HCT116 (cell line): ENCODE measurements around the gene PSMD12. TPM values are rescaled to one million over a fixed set of nuclear protein-coding genes. Genes with fewer than 3 reads are reported as not detected.
A peak's percentile ranks its signal among the peaks of the same experiment; 100 is the strongest.

Experiments
- ATAC-seq: fragments of 200-7000 bp; cut with Tn5 transposase; 2 replicates; pipeline ENCODE4 v1.9.1; 2020; ENCODE audit warnings: mild to moderate bottlenecking, moderate library complexity
- BruUV-seq: library from RNA; stranded (reverse); fragments of 400-500 nt; replicated peaks from 2 replicates; lab custom pipeline; 2021; lab: Mats Ljungman, UMichigan
- CTCF ChIA-PET: fragments of 300-600 bp; sonication (Branson Sonifier 250); formaldehyde crosslinking; loops from one replicate; lab custom pipeline; 2021; ENCODE audit warnings: antibody characterized with exemption; lab: Charles Lee
- POLR2A ChIA-PET: fragments of 300-600, 350-600 bp; sonication (Branson Sonifier 250); formaldehyde crosslinking; loops from one replicate; lab custom pipeline; 2021; ENCODE audit warnings: antibody characterized with exemption; lab: Charles Lee
- RAD21 ChIA-PET, 2 experiments: fragments of 300-600 bp; sonication (Branson Sonifier 250); formaldehyde crosslinking; loops; one replicate each; lab custom pipeline; 2023; ENCODE audit warnings: low total read pairs in 2 of 2; ENCODE audit not compliant: uncharacterized antibody in 2 of 2, unreplicated experiment in 2 of 2, low non-redundant PET in 1 of 2; lab: Charles Lee
- DNase-seq: peaks from one replicate; pipeline ENCODE4 v3.0.0-alpha.2; 2010; ENCODE audit warnings: low read depth, low spot score
- H2AFZ ChIP-seq: fragments of 200-600 bp; shearing (Covaris generic), sonication (generic); 2 replicates; pipeline ENCODE4 v1.6.1; 2017; ENCODE audit warnings: low read depth, mixed run types, mixed read lengths, antibody characterized with exemption, low read length; ENCODE audit not compliant: poor library complexity, severe bottlenecking
- H3K27ac ChIP-seq: 2 replicates; pipeline ENCODE4 v1.5.1; 2012; ENCODE audit warnings: low read depth, low read length
- H3K27me3 ChIP-seq: fragments of 200-600 bp; sonication (generic); 2 replicates; pipeline ENCODE4 v1.6.1; 2016; ENCODE audit warnings: mixed run types, low read length, mixed read lengths; ENCODE audit not compliant: insufficient read depth
- H3K36me3 ChIP-seq, 2 experiments: fragments of 200-500 bp in 1 of 2; fragments of 200-600 bp in 1 of 2; sonication (Bioruptor generic) in 1 of 2; sonication (generic) in 1 of 2; 2 replicates each; pipeline versions ENCODE4 v1.5.1 to v1.6.1; 2014 to 2016; ENCODE audit warnings: low read length in 2 of 2, inconsistent platforms in 1 of 2, mixed read lengths in 1 of 2, mixed run types in 1 of 2; ENCODE audit not compliant: insufficient read depth in 2 of 2, control insufficient read depth in 1 of 2
- H3K4me1 ChIP-seq, 2 experiments: fragments of 200-600 bp in 1 of 2; sonication (generic) in 1 of 2; 2 replicates each; pipeline versions ENCODE4 v1.5.1 to v1.6.1; 2012 to 2017; ENCODE audit warnings: low read length in 2 of 2, inconsistent platforms in 1 of 2, mild to moderate bottlenecking in 1 of 2, mixed read lengths in 1 of 2, mixed run types in 1 of 2, moderate library complexity in 1 of 2; ENCODE audit not compliant: insufficient read depth in 2 of 2, control insufficient read depth in 1 of 2
- H3K4me2 ChIP-seq: fragments of 200-600 bp; sonication (generic); 2 replicates; pipeline ENCODE4 v1.6.1; 2017; ENCODE audit warnings: mixed run types, low read length, mixed read lengths
- H3K4me3 ChIP-seq, 2 experiments: fragments of 200-600 bp in 1 of 2; sonication (generic) in 1 of 2; replicated peaks in 1 of 2; 2 replicates each; pipeline ENCODE4 v1.5.1; 2011 to 2016; ENCODE audit warnings: low read length in 2 of 2, control low read depth in 1 of 2, low read depth in 1 of 2, mild to moderate bottlenecking in 1 of 2, mixed read lengths in 1 of 2, mixed run types in 1 of 2
- H3K79me2 ChIP-seq: fragments of 200-600 bp; sonication (generic); 2 replicates; pipeline ENCODE4 v1.6.1; 2017; ENCODE audit warnings: mild to moderate bottlenecking, mixed run types, low read length, moderate library complexity, mixed read lengths; ENCODE audit not compliant: insufficient read depth
- H3K9ac ChIP-seq: fragments of 200-600 bp; sonication (generic); 2 replicates; pipeline ENCODE4 v1.6.1; 2016; ENCODE audit warnings: low read length, mixed read lengths
- H3K9me2 ChIP-seq: fragments of 200-600 bp; sonication (generic), shearing (Covaris generic); 2 replicates; pipeline ENCODE4 v1.6.1; 2017; ENCODE audit warnings: mixed run types, mild to moderate bottlenecking, moderate library complexity; ENCODE audit not compliant: insufficient read depth
- H3K9me3 ChIP-seq, 2 experiments: fragments of 200-500 bp in 1 of 2; fragments of 200-600 bp in 1 of 2; sonication (Bioruptor generic) in 1 of 2; sonication (generic) in 1 of 2; 2 replicates each; pipeline ENCODE4 v1.6.1; 2014 to 2017; ENCODE audit warnings: low read length in 2 of 2, mixed read lengths in 2 of 2, inconsistent platforms in 1 of 2, low read depth in 1 of 2, mild to moderate bottlenecking in 1 of 2, mixed run types in 1 of 2, moderate library complexity in 1 of 2; ENCODE audit not compliant: control insufficient read depth in 1 of 2, insufficient read depth in 1 of 2
- H4K20me1 ChIP-seq: fragments of 200-600 bp; sonication (generic), shearing (Covaris generic); 2 replicates; pipeline ENCODE4 v1.6.1; 2017; ENCODE audit warnings: mixed run types, mild to moderate bottlenecking, moderate library complexity; ENCODE audit not compliant: insufficient read depth
- CBX3 ChIP-seq: IDR thresholded peaks from 2 replicates; pipeline ENCODE4 v1.6.1; 2012; ENCODE audit warnings: low read depth
- CEBPB ChIP-seq: IDR thresholded peaks from 2 replicates; pipeline ENCODE4 v1.6.1; 2012; ENCODE audit warnings: low read depth
- EGR1 ChIP-seq: IDR thresholded peaks from 2 replicates; pipeline ENCODE4 v1.6.1; 2012; ENCODE audit warnings: low read depth
- ELF1 ChIP-seq: IDR thresholded peaks from 2 replicates; pipeline ENCODE4 v1.6.1; 2012; ENCODE audit warnings: low read depth, borderline replicate concordance
- EZH2phosphoT487 ChIP-seq: fragments of 200-600 bp; IDR thresholded peaks from 2 replicates; pipeline ENCODE4 v1.6.1; 2018; ENCODE audit warnings: antibody characterized with exemption, borderline replicate concordance
- FOSL1 ChIP-seq: IDR thresholded peaks from 2 replicates; pipeline ENCODE4 v1.6.1; 2012; ENCODE audit warnings: low read depth
- MAX ChIP-seq: IDR thresholded peaks from 2 replicates; pipeline ENCODE4 v1.6.1; 2012
- POLR2A ChIP-seq: IDR thresholded peaks from 2 replicates; pipeline ENCODE4 v1.7.0; 2011; ENCODE audit warnings: borderline replicate concordance; ENCODE audit not compliant: insufficient read depth, insufficient read length; ENCODE audit errors: extremely low read depth
- POLR2AphosphoS5 ChIP-seq: IDR thresholded peaks from 2 replicates; pipeline ENCODE4 v1.6.1; 2011; ENCODE audit warnings: mild to moderate bottlenecking, low read depth, low read length, moderate library complexity
- SP1 ChIP-seq: IDR thresholded peaks from 2 replicates; pipeline ENCODE4 v1.6.1; 2012; ENCODE audit warnings: low read depth
- SRF ChIP-seq: IDR thresholded peaks from 2 replicates; pipeline ENCODE4 v1.6.1; 2012; ENCODE audit warnings: low read depth
- YY1 ChIP-seq: IDR thresholded peaks from 2 replicates; pipeline ENCODE4 v1.6.1; 2011; ENCODE audit warnings: low read length, low read depth, moderate library complexity, mild to moderate bottlenecking; ENCODE audit not compliant: insufficient replicate concordance; ENCODE audit errors: extremely low read depth
- ZFX ChIP-seq: fragments of 450-650 bp; IDR thresholded peaks from 2 replicates; pipeline ENCODE4 v1.6.1; 2017
- ZNF274 ChIP-seq: fragments of 200-500 bp; sonication (Bioruptor generic); IDR thresholded peaks from 2 replicates; pipeline ENCODE4 v1.6.1; 2014; ENCODE audit warnings: mild to moderate bottlenecking, low read depth, low read length, inconsistent platforms
- intact Hi-C: fragments of 100-400 bp; cut with micrococcal nuclease; formaldehyde crosslinking; loops from 2 replicates; pipeline ENCODE4 v1.10.0; 2022
- total RNA-seq: library from RNA; stranded (reverse); gene quantifications from one replicate; pipeline ENCODE4 v1.2.1, GENCODE V29; 2021; ENCODE audit not compliant: unreplicated experiment
- TF ChIP-seq, protein P1 (sequence below), 3 experiments: fragments of 200-600 bp in 1 of 3; sonication (generic) in 1 of 3; IDR thresholded peaks in 2 of 3; conservative IDR thresholded peaks in 1 of 3; 2 replicates each; pipeline ENCODE4 v1.5.1; 2012 to 2017; ENCODE audit warnings: low read depth in 2 of 3, low read length in 2 of 3, antibody characterized with exemption in 1 of 3, borderline replicate concordance in 1 of 3, control low read depth in 1 of 3, mild to moderate bottlenecking in 1 of 3, mixed read lengths in 1 of 3, mixed run types in 1 of 3, moderate library complexity in 1 of 3; ENCODE audit not compliant: insufficient read depth in 1 of 3
- TF ChIP-seq, protein P2 (sequence below): IDR thresholded peaks from 2 replicates; pipeline ENCODE4 v1.6.1; 2011; ENCODE audit warnings: mild to moderate bottlenecking, low read length, moderate library complexity; ENCODE audit not compliant: insufficient replicate concordance; ENCODE audit errors: extremely low read depth

The PSMD12 gene
- total RNA-seq, 1 experiment from 2014 or later: 115 TPM

- Histone ChIP-seq H3K9me2 (no peaks in the 10 kb centered on the region), H3K36me3 (peaks cover 7 to 24% of the 10 kb centered on the region in 2 experiments; a peak in 2 of 4 replicates), H3K4me3 (peak overlapping the region; percentile 93 to 97), H3K4me2 (peak overlapping the region; percentile 76), H3K79me2 (peaks cover 57% of the 10 kb centered on the region), H3K9me3 (no peaks in the 10 kb centered on the region), H3K9ac (peak overlapping the region; percentile 96), H3K27me3 (no peaks in the 10 kb centered on the region), H2AFZ (no peak overlapping the region), H4K20me1 (peaks cover 30% of the 10 kb centered on the region; the same call in 1 of the 2 replicates), H3K27ac (peak overlapping the region; percentile 77), H3K4me1 (peaks cover 10 to 19% of the 10 kb centered on the region in 2 experiments; a peak in 3 of 4 replicates)
- intact Hi-C loops: loop anchor here (10.0 kb wide), 1 partner anchor 651 kb away; no protein-coding TSS in a partner anchor
- ATAC-seq (peak; percentile 5), DNase-seq (no peak)
- ChIA-PET CTCF (no interaction called here), RAD21 (no interaction called here), POLR2A (interaction anchor here (0.6 to 2.0 kb wide), 2 partner anchors 10 to 75 kb away, joined by 3 to 6 read pairs; no protein-coding TSS in a partner anchor)
- BruUV-seq: no TSS peak
- no peak for TF ChIP-seq SRF
- TF ChIP-seq, protein P1, sequence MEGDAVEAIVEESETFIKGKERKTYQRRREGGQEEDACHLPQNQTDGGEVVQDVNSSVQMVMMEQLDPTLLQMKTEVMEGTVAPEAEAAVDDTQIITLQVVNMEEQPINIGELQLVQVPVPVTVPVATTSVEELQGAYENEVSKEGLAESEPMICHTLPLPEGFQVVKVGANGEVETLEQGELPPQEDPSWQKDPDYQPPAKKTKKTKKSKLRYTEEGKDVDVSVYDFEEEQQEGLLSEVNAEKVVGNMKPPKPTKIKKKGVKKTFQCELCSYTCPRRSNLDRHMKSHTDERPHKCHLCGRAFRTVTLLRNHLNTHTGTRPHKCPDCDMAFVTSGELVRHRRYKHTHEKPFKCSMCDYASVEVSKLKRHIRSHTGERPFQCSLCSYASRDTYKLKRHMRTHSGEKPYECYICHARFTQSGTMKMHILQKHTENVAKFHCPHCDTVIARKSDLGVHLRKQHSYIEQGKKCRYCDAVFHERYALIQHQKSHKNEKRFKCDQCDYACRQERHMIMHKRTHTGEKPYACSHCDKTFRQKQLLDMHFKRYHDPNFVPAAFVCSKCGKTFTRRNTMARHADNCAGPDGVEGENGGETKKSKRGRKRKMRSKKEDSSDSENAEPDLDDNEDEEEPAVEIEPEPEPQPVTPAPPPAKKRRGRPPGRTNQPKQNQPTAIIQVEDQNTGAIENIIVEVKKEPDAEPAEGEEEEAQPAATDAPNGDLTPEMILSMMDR (IDR thresholded peaks at IDR 0.05 in 2 of 3, conservative IDR thresholded peaks at IDR 0.05 in 1 of 3; ENCODE audit: borderline replicate concordance in 1 of 3, insufficient read depth in 1 of 3, low read depth in 2 of 3, low read length in 2 of 3): no peak
- TF ChIP-seq, protein P2, sequence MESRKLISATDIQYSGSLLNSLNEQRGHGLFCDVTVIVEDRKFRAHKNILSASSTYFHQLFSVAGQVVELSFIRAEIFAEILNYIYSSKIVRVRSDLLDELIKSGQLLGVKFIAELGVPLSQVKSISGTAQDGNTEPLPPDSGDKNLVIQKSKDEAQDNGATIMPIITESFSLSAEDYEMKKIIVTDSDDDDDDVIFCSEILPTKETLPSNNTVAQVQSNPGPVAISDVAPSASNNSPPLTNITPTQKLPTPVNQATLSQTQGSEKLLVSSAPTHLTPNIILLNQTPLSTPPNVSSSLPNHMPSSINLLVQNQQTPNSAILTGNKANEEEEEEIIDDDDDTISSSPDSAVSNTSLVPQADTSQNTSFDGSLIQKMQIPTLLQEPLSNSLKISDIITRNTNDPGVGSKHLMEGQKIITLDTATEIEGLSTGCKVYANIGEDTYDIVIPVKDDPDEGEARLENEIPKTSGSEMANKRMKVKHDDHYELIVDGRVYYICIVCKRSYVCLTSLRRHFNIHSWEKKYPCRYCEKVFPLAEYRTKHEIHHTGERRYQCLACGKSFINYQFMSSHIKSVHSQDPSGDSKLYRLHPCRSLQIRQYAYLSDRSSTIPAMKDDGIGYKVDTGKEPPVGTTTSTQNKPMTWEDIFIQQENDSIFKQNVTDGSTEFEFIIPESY: no peak
- no peak for TF ChIP-seq ELF1
- TF ChIP-seq MAX: no peak
- TF ChIP-seq EZH2phosphoT487: no peak
- TF ChIP-seq CBX3: no peak
- TF ChIP-seq FOSL1: no peak
- TF ChIP-seq POLR2A: no peak
- TF ChIP-seq CEBPB: no peak
- TF ChIP-seq EGR1: no peak
- no peak for TF ChIP-seq SP1
- no peak for TF ChIP-seq ZNF274
- no peak for TF ChIP-seq YY1
- TF ChIP-seq POLR2AphosphoS5: no peak
- no peak for TF ChIP-seq ZFX
Measured at GRCh38 chr17:67365738-67366192, 612 bp downstream of the PSMD12 start.
